ENCODE results near the gene SNCB. TPM values are rescaled to one million over a fixed set of nuclear protein-coding genes. Genes with fewer than 3 reads are reported as not detected.

SNCB gene
- total and polyA plus RNA-seq, 2 of the 13 experiments (the other 11 are each of a cell fraction or from before 2014, with no cell fraction given): not detected

DNA sequence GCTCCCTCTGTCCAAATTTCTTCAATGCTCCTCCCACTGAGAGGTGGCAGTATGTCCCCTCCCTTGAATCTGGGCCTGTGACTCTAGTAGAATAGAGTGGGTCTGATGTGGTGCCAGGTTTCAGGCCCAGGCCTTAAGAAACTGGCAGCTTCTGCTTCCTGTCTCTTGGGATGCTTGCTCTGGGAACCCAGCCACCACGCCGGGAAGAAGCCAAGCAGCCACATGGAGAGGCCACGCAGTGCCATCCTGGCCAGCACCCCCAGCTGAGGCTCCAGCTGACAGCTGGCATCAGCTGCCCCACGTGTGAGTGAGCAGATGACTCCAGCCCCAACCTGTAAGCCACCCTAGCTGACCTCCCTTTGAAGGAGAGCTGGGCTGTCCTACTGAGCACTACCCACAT, 9.6 kb upstream of the SNCB start:
- no peaks in the 10 kb centered on the region for H3K36me3 ChIP-seq (replicated peaks in 1 of 2; ENCODE audit: control insufficient read depth in 1 of 2, insufficient read depth in 2 of 2, low read length in 2 of 2)
- BruUV-seq (replicated peaks): no TSS peak
- no peaks in the 10 kb centered on the region for H3K9me3 ChIP-seq (ENCODE audit: low read length)
- no peak overlapping the region for H3K4me2 ChIP-seq (ENCODE audit: low read depth, low read length)
- FAIRE-seq (no peak), DNase-seq (ENCODE audit: low spot score) (no peak), ATAC-seq (no peak)
- in situ Hi-C loops (cut with HindIII; ENCODE audit: extremely low pct_ligation_motif_present, low pct_unique_long_range_greater_than_20kb) (no loop called here), intact Hi-C loops (cut with micrococcal nuclease; ENCODE audit: unreplicated experiment) (no loop called here)
- H3K4me1 ChIP-seq (ENCODE audit: insufficient read depth, low read length): no peaks in the 10 kb centered on the region
- no peak overlapping the region for H3K9ac ChIP-seq (ENCODE audit: insufficient read depth, low read depth, low read length)
- no peak overlapping the region for H2AFZ ChIP-seq (ENCODE audit: low read length)
- H3K27ac ChIP-seq (ENCODE audit: extremely low read length, insufficient read depth, low read length): no peak overlapping the region
- no peaks in the 10 kb centered on the region for H4K20me1 ChIP-seq (ENCODE audit: insufficient read depth, low read length)
- WGBS (ENCODE audit: low lambda C conversion rate): no CpG with 5 or more reads among the region's 4 CpGs
- CTCF ChIA-PET (ENCODE audit: low intra/inter-chr PET ratio, low total read pairs): no interaction called here
- no peak overlapping the region for H3K4me3 ChIP-seq (replicated peaks in 1 of 3; ENCODE audit: insufficient read depth in 1 of 3, low read depth in 2 of 3, low read length in 3 of 3)
- H3K27me3 ChIP-seq (ENCODE audit: control insufficient read depth in 1 of 2, insufficient read depth in 2 of 2, low read length in 2 of 2): peaks cover 13 to 68% of the 10 kb centered on the region in 2 experiments
- POLR2A ChIA-PET: no interaction called here
- H3K79me2 ChIP-seq (ENCODE audit: insufficient read depth, low read length): no peaks in the 10 kb centered on the region
- TF ChIP-seq HDAC2 (CRISPR knock-in tag; IDR thresholded peaks at IDR 0.05) (no peak), TGIF2 (CRISPR knock-in tag; IDR thresholded peaks at IDR 0.05) (no peak), NR2C2 (CRISPR knock-in tag; IDR thresholded peaks at IDR 0.05; ENCODE audit: borderline replicate concordance) (no peak), ZNF879 (CRISPR knock-in tag; IDR thresholded peaks at IDR 0.05) (no peak), AHDC1 (CRISPR knock-in tag; IDR thresholded peaks at IDR 0.05; ENCODE audit: borderline replicate concordance) (no peak), ZNF607 (CRISPR knock-in tag; IDR thresholded peaks at IDR 0.05; ENCODE audit: borderline replicate concordance) (no peak), FOXM1 (CRISPR knock-in tag; IDR thresholded peaks at IDR 0.05) (no peak), ZSCAN30 (CRISPR knock-in tag; IDR thresholded peaks at IDR 0.05) (no peak), ZNF225 (CRISPR knock-in tag; IDR thresholded peaks at IDR 0.05) (no peak), ZNF780A (CRISPR knock-in tag; IDR thresholded peaks at IDR 0.05) (no peak), ZNF335 (CRISPR knock-in tag; IDR thresholded peaks at IDR 0.05) (no peak), SSRP1 (CRISPR knock-in tag; IDR thresholded peaks at IDR 0.05) (no peak), THAP9 (CRISPR knock-in tag; IDR thresholded peaks at IDR 0.05; ENCODE audit: borderline replicate concordance) (no peak)
- TF ChIP-seq, protein P1, sequence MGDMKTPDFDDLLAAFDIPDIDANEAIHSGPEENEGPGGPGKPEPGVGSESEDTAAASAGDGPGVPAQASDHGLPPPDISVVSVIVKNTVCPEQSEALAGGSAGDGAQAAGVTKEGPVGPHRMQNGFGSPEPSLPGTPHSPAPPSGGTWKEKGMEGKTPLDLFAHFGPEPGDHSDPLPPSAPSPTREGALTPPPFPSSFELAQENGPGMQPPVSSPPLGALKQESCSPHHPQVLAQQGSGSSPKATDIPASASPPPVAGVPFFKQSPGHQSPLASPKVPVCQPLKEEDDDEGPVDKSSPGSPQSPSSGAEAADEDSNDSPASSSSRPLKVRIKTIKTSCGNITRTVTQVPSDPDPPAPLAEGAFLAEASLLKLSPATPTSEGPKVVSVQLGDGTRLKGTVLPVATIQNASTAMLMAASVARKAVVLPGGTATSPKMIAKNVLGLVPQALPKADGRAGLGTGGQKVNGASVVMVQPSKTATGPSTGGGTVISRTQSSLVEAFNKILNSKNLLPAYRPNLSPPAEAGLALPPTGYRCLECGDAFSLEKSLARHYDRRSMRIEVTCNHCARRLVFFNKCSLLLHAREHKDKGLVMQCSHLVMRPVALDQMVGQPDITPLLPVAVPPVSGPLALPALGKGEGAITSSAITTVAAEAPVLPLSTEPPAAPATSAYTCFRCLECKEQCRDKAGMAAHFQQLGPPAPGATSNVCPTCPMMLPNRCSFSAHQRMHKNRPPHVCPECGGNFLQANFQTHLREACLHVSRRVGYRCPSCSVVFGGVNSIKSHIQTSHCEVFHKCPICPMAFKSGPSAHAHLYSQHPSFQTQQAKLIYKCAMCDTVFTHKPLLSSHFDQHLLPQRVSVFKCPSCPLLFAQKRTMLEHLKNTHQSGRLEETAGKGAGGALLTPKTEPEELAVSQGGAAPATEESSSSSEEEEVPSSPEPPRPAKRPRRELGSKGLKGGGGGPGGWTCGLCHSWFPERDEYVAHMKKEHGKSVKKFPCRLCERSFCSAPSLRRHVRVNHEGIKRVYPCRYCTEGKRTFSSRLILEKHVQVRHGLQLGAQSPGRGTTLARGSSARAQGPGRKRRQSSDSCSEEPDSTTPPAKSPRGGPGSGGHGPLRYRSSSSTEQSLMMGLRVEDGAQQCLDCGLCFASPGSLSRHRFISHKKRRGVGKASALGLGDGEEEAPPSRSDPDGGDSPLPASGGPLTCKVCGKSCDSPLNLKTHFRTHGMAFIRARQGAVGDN (CRISPR knock-in tag; IDR thresholded peaks at IDR 0.05): no peak
